Vagina (tissue), 2 donors: Measurements from ENCODE around the gene LDLRAD4. TPM values are rescaled to one million over a fixed set of nuclear protein-coding genes. Genes with fewer than 3 reads are reported as not detected.
A peak's percentile ranks its signal among the peaks of the same experiment; 100 is the strongest.

Source experiments
- DNase-seq, 2 donors: peaks; one replicate each; pipeline ENCODE4 v3.0.0-alpha.2; 2017; ENCODE audit errors: extremely low spot score in 2 of 2
- H3K27ac ChIP-seq: fragments of 200-600 bp; sonication (generic); one replicate; pipeline ENCODE4 v1.5.1; 2019
- H3K27me3 ChIP-seq: fragments of 200-600 bp; sonication (generic); one replicate; pipeline ENCODE4 v1.5.1; 2019
- H3K36me3 ChIP-seq, 2 donors: fragments of 200-600 bp; sonication (generic); one replicate each; pipeline ENCODE4 v1.5.1; 2017 to 2019
- H3K4me1 ChIP-seq: fragments of 200-600 bp; sonication (generic); one replicate; pipeline ENCODE4 v1.5.1; 2019
- H3K4me3 ChIP-seq, 2 donors: fragments of 200-600 bp; sonication (generic); 1 replicate in 1 of 2; 2 replicates in 1 of 2; pipeline ENCODE4 v1.5.1; 2016 to 2019
- H3K9me3 ChIP-seq: fragments of 200-600 bp; sonication (generic); one replicate; pipeline ENCODE4 v1.5.1; 2019
- CTCF ChIP-seq, 3 experiments: fragments of 450-650 bp in 2 of 3; fragments of 200-600 bp in 1 of 3; sonication (generic) in 1 of 3; IDR thresholded peaks; one replicate each; pipeline ENCODE4 v1.5.1; 2017 to 2019; ENCODE audit warnings: antibody characterized with exemption in 3 of 3, mild to moderate bottlenecking in 2 of 3, moderate library complexity in 2 of 3
- POLR2A ChIP-seq, 2 donors: fragments of 450-650 bp; IDR thresholded peaks; one replicate each; pipeline ENCODE4 v1.6.1; 2017; ENCODE audit warnings: antibody characterized with exemption in 2 of 2, mild to moderate bottlenecking in 2 of 2, moderate library complexity in 2 of 2
- POLR2AphosphoS5 ChIP-seq, 2 donors: sonication (generic); formaldehyde crosslinking; IDR thresholded peaks; one replicate each; pipeline ENCODE4 v1.9.0; 2017; ENCODE audit warnings: antibody characterized with exemption in 2 of 2, mild to moderate bottlenecking in 2 of 2, low read depth in 1 of 2; ENCODE audit not compliant: insufficient read depth in 1 of 2
- intact Hi-C: fragments of 100-400 bp; cut with DNase I; formaldehyde crosslinking; loops from one replicate; pipeline ENCODE4 v1.15.1; 2023
- total RNA-seq: library from RNA; depleted of rRNA; stranded (reverse); fragments of >200 nt; gene quantifications from one replicate; pipeline ENCODE4 v1.2.3, GENCODE V29; 2016

The LDLRAD4 gene
- total RNA-seq, 1 donor from 2014 or later: 24.3 TPM

GRCh38 chr18:13537022-13537780, 318.6 kb downstream of the LDLRAD4 start:
- peaks cover 37% of the 10 kb centered on the region for H3K4me1 ChIP-seq
- no peak overlapping the region for H3K4me3 ChIP-seq
- H3K9me3 ChIP-seq: no peaks in the 10 kb centered on the region
- TF ChIP-seq POLR2AphosphoS5 (IDR thresholded peaks at IDR 0.05; ENCODE audit: insufficient read depth in 1 of 2, low read depth in 1 of 2): no peak
- no peak for TF ChIP-seq CTCF (IDR thresholded peaks at IDR 0.05)
- no peak for TF ChIP-seq POLR2A (IDR thresholded peaks at IDR 0.05)
- intact Hi-C loops: no loop called here
- DNase-seq: peak; percentile 43 to 80
- no peaks in the 10 kb centered on the region for H3K27me3 ChIP-seq
- H3K36me3 ChIP-seq: no peaks in the 10 kb centered on the region
- no peak overlapping the region for H3K27ac ChIP-seq

GRCh38 chr18:13538630-13539029, 320.1 kb downstream of the LDLRAD4 start:
- TF ChIP-seq POLR2A (IDR thresholded peaks at IDR 0.05) (no peak), POLR2AphosphoS5 (IDR thresholded peaks at IDR 0.05; ENCODE audit: insufficient read depth in 1 of 2, low read depth in 1 of 2) (no peak), CTCF (IDR thresholded peaks at IDR 0.05) (no peak)
- peaks cover 41% of the 10 kb centered on the region for H3K4me1 ChIP-seq
- H3K27me3 ChIP-seq: no peaks in the 10 kb centered on the region
- no peaks in the 10 kb centered on the region for H3K36me3 ChIP-seq
- intact Hi-C loops: no loop called here
- no peak overlapping the region for H3K4me3 ChIP-seq
- DNase-seq: peak; percentile 12 to 70
- H3K9me3 ChIP-seq: no peaks in the 10 kb centered on the region
- H3K27ac ChIP-seq: peak overlapping the region; percentile 30

- Histone ChIP-seq H3K27me3 (no peaks in the 10 kb centered on the region), H3K4me3 (no peak overlapping the region), H3K9me3 (no peaks in the 10 kb centered on the region), H3K4me1 (peaks cover 41% of the 10 kb centered on the region), H3K27ac (peak overlapping the region; percentile 30), H3K36me3 (no peaks in the 10 kb centered on the region)
- DNase-seq: peak; percentile 12 to 91
- intact Hi-C loops: no loop called here
- TF ChIP-seq POLR2A (IDR thresholded peaks at IDR 0.05): no peak
- no peak for TF ChIP-seq CTCF (IDR thresholded peaks at IDR 0.05)
- TF ChIP-seq POLR2AphosphoS5 (IDR thresholded peaks at IDR 0.05; ENCODE audit: insufficient read depth in 1 of 2, low read depth in 1 of 2): no peak
These were observed 320.5 kb downstream of the LDLRAD4 start for GRCh38 chr18:13539050-13539449.

GRCh38 chr18:13539843-13540476, 321.4 kb downstream of the LDLRAD4 start:
- DNase-seq: peak; percentile 83 to 84
- Histone ChIP-seq H3K4me1 (peaks cover 41% of the 10 kb centered on the region), H3K27ac (peak overlapping the region; percentile 30), H3K9me3 (no peaks in the 10 kb centered on the region), H3K27me3 (no peaks in the 10 kb centered on the region), H3K4me3 (no peak overlapping the region), H3K36me3 (no peaks in the 10 kb centered on the region)
- intact Hi-C loops: loop anchor here (10.0 kb wide), 1 partner anchor 75 kb away; no protein-coding TSS in a partner anchor
- TF ChIP-seq POLR2A (IDR thresholded peaks at IDR 0.05): no peak
- TF ChIP-seq POLR2AphosphoS5 (IDR thresholded peaks at IDR 0.05; ENCODE audit: insufficient read depth in 1 of 2, low read depth in 1 of 2): no peak
- no peak for TF ChIP-seq CTCF (IDR thresholded peaks at IDR 0.05)
